ENCODE data around the gene CCR9. TPM values are rescaled to one million over a fixed set of nuclear protein-coding genes. Genes with fewer than 3 reads are reported as not detected.

Gene CCR9
- total RNA-seq, 4 donors from 2014 or later: 2.1 to 7.4 (median 3.7) TPM

- Histone ChIP-seq H3K4me1 (peaks cover 0 to 5% (median 0%) of the 10 kb centered on the region in 4 donors), H3K27me3 (no peaks in the 10 kb centered on the region), H3K36me3 (peaks cover 0 to 41% (median 5%) of the 10 kb centered on the region in 3 donors), H3K9me3 (no peaks in the 10 kb centered on the region), H3K4me3 (peak overlapping the region in 2 of 4 donors; percentile 30 to 33), H3K27ac (peak overlapping the region; percentile 25 to 80 (median 56))
- TF ChIP-seq, protein P1, sequence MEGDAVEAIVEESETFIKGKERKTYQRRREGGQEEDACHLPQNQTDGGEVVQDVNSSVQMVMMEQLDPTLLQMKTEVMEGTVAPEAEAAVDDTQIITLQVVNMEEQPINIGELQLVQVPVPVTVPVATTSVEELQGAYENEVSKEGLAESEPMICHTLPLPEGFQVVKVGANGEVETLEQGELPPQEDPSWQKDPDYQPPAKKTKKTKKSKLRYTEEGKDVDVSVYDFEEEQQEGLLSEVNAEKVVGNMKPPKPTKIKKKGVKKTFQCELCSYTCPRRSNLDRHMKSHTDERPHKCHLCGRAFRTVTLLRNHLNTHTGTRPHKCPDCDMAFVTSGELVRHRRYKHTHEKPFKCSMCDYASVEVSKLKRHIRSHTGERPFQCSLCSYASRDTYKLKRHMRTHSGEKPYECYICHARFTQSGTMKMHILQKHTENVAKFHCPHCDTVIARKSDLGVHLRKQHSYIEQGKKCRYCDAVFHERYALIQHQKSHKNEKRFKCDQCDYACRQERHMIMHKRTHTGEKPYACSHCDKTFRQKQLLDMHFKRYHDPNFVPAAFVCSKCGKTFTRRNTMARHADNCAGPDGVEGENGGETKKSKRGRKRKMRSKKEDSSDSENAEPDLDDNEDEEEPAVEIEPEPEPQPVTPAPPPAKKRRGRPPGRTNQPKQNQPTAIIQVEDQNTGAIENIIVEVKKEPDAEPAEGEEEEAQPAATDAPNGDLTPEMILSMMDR (IDR thresholded peaks at IDR 0.05): no peak
- TF ChIP-seq POLR2A (IDR thresholded peaks at IDR 0.05): peak in 1 of 2 donors; percentile 23
- DNase-seq: peak in 1 of 3 donors; percentile 50
Observed at GRCh38 chr3:45944830-45945620, 58.7 kb downstream of the CCR9 start.

DNA sequence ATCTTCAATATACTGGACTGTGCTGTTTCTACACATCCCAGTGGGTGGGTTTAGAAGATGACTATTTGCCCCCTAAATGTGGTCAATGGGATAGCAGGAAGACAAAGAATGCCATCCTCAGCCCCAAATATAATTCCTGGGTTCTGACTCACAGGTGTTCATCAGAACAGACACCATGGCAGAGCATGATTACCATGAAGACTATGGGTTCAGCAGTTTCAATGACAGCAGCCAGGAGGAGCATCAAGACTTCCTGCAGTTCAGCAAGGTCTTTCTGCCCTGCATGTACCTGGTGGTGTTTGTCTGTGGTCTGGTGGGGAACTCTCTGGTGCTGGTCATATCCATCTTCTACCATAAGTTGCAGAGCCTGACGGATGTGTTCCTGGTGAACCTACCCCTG, 60.0 kb downstream of the CCR9 start:
- TF ChIP-seq, protein P1 (IDR thresholded peaks at IDR 0.05): peak in 3 of 6 experiments; percentile 10 to 38 (median 37)
- TF ChIP-seq POLR2A (IDR thresholded peaks at IDR 0.05): no peak
- Histone ChIP-seq H3K27ac (peak overlapping the region; percentile 25 to 80 (median 56)), H3K27me3 (no peaks in the 10 kb centered on the region), H3K4me1 (peaks cover 0 to 5% (median 0%) of the 10 kb centered on the region in 4 donors), H3K4me3 (peak overlapping the region in 1 of 4 donors; percentile 33), H3K36me3 (peaks cover 0 to 54% (median 5%) of the 10 kb centered on the region in 3 donors), H3K9me3 (no peaks in the 10 kb centered on the region)
- peak in 1 of 3 donors; percentile 63 for DNase-seq

DNA sequence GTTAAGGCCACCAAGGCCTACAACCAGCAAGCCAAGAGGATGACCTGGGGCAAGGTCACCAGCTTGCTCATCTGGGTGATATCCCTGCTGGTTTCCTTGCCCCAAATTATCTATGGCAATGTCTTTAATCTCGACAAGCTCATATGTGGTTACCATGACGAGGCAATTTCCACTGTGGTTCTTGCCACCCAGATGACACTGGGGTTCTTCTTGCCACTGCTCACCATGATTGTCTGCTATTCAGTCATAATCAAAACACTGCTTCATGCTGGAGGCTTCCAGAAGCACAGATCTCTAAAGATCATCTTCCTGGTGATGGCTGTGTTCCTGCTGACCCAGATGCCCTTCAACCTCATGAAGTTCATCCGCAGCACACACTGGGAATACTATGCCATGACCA, 60.5 kb downstream of the CCR9 start:
- H3K27ac ChIP-seq: peak overlapping the region in 3 of 4 donors; percentile 21 to 80 (median 38)
- no peaks in the 10 kb centered on the region for H3K27me3 ChIP-seq

GRCh38 chr3:45947361-45947760, 61.0 kb downstream of the CCR9 start:
- Histone ChIP-seq H3K4me3 (no peak overlapping the region), H3K4me1 (peaks cover 0 to 5% (median 0%) of the 10 kb centered on the region in 4 donors), H3K27ac (peak overlapping the region; percentile 19 to 80 (median 30)), H3K36me3 (peaks cover 0 to 65% (median 5%) of the 10 kb centered on the region in 3 donors), H3K27me3 (no peaks in the 10 kb centered on the region), H3K9me3 (no peaks in the 10 kb centered on the region)
- no peak for TF ChIP-seq POLR2A (IDR thresholded peaks at IDR 0.05)
- TF ChIP-seq, protein P1 (IDR thresholded peaks at IDR 0.05): no peak
- DNase-seq: no peak

More for the DNA sequence above, 60.5 kb downstream of the CCR9 start:
- Histone ChIP-seq H3K9me3 (no peaks in the 10 kb centered on the region), H3K4me1 (peaks cover 0 to 5% (median 0%) of the 10 kb centered on the region in 4 donors), H3K36me3 (peaks cover 0 to 60% (median 5%) of the 10 kb centered on the region in 3 donors), H3K4me3 (no peak overlapping the region)
- no peak for DNase-seq
- no peak for TF ChIP-seq POLR2A (IDR thresholded peaks at IDR 0.05)
- TF ChIP-seq, protein P1 (IDR thresholded peaks at IDR 0.05): no peak

DNA sequence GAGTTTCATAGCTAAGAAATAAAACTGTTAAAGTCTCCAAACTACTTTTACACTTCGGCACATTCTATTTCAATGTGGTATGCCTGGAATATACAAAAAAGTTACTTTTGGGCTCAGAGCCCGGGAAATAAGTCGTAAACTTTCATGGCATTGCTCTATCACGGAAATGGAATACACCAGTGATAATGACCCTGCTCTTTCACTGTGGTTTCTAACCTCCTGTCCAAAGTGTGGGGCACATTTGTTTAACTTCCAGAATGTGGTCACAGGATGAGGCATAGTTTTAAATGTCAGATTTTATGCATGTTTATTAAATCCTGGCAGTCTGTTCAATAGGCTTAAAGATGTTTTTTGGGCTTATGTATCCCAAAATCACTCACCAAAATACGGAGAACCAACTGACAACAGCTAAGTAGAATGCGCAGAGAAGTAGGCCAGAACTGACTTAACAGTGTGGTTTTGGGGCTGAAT, 62.0 kb downstream of the CCR9 start:
- Histone ChIP-seq H3K4me3 (no peak overlapping the region), H3K27ac (peak overlapping the region in 3 of 4 donors; percentile 19 to 80 (median 53)), H3K9me3 (no peaks in the 10 kb centered on the region), H3K27me3 (no peaks in the 10 kb centered on the region), H3K4me1 (peaks cover 0 to 5% (median 0%) of the 10 kb centered on the region in 4 donors), H3K36me3 (peaks cover 0 to 75% (median 5%) of the 10 kb centered on the region in 3 donors)
- DNase-seq: no peak
- TF ChIP-seq POLR2A (IDR thresholded peaks at IDR 0.05): no peak
- TF ChIP-seq, protein P1 (IDR thresholded peaks at IDR 0.05): no peak
